GM21576 (cell line): ENCODE measurements around the gene LMTK3.

ENCODE experiments used
- ATAC-seq: cut with Tn5 transposase; IDR thresholded peaks from one replicate; pipeline ENCODE4 v1.9.1; 2021; ENCODE audit warnings: mild to moderate bottlenecking, moderate library complexity; ENCODE audit not compliant: unreplicated experiment

LMTK3 gene, protein sequence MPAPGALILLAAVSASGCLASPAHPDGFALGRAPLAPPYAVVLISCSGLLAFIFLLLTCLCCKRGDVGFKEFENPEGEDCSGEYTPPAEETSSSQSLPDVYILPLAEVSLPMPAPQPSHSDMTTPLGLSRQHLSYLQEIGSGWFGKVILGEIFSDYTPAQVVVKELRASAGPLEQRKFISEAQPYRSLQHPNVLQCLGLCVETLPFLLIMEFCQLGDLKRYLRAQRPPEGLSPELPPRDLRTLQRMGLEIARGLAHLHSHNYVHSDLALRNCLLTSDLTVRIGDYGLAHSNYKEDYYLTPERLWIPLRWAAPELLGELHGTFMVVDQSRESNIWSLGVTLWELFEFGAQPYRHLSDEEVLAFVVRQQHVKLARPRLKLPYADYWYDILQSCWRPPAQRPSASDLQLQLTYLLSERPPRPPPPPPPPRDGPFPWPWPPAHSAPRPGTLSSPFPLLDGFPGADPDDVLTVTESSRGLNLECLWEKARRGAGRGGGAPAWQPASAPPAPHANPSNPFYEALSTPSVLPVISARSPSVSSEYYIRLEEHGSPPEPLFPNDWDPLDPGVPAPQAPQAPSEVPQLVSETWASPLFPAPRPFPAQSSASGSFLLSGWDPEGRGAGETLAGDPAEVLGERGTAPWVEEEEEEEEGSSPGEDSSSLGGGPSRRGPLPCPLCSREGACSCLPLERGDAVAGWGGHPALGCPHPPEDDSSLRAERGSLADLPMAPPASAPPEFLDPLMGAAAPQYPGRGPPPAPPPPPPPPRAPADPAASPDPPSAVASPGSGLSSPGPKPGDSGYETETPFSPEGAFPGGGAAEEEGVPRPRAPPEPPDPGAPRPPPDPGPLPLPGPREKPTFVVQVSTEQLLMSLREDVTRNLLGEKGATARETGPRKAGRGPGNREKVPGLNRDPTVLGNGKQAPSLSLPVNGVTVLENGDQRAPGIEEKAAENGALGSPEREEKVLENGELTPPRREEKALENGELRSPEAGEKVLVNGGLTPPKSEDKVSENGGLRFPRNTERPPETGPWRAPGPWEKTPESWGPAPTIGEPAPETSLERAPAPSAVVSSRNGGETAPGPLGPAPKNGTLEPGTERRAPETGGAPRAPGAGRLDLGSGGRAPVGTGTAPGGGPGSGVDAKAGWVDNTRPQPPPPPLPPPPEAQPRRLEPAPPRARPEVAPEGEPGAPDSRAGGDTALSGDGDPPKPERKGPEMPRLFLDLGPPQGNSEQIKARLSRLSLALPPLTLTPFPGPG (N-terminal part only)

DNA sequence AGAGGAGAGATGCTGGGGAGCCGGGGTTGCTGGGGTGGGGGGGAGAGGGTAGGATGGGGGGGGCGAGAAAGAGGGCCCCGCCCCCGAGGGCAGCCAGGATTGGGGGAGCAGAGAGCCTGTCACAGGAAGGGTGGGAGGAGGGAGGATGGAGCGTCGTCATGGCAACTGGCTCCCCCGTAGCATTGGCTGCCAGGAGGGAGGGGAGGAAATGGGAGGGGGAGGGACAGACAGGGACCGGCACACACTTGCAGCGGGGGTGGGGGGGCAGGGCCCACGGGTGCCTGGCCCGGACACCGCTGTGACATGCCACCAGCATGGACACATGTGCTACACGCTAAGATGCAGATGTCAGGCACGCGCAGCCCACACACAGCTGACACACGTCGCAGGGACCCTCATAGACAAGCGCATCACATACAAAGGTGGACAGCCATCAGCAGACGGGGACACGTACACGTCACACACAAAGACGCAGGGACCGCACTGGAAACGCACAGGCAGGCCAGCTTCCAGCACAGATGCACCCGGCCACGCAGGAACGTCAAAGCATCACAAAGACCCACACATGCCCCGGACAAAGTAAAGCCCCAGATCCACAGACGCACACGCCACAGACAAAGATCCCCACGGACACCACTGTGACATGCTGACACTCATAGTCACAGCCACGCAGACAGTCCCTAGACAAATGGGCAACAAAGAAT lies at the start of gene LMTK3:
Gene LMTK3, minus strand, starts transcription at position 36 of the 704 bp plus-strand sequence. CDS start 259 bp downstream, outside the sequence.
- ATAC-seq, result no peak

- ATAC-seq, result no peak
Measured at GRCh38 chr19:48561412-48561811, 49.8 kb upstream of the LMTK3 start.

DNA sequence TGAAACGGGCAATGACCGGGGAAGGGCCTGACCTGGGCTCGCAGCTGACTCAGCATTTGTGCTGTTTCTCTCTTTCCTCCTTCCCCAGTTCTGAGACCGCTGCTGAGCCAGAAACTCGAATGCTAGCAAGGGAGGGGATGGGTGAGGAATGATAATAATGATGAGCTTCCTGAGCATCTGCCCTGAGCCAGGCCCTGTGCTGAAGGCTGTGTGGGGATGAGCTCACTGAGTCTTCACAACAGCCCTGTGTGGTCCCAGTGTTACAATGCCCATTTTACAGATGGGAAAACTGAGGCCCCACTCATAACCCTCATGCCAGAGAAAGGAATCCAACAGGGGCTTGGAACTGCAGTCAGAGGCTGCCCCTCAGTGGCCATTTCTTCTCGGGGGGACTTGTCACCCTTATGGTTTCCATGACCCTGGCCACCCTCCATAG lies 48.5 kb upstream of the LMTK3 start:
- ATAC-seq, result no peak

GRCh38 chr19:48558018-48558684 lies 46.5 kb upstream of the LMTK3 start:
- ATAC-seq, result no peak

DNA sequence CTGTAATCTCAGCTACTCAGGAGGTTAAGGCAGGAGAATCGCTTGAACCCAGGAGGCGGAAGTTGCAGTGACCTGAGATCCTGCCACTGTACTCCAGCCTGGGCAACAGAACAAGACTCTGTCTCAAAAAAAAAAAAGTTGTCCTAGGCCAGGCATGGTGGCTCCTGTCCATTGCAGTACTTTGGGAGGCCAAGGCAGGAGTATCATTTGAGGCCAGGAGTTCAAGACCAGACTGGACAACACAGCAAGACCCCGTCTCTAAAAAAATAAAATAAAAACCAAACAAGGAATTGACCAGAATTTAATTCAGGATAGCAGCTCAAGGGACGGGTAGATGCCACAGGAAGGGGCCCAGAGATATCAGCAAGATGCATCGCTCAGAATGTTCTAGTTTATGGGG lies 45.2 kb upstream of the LMTK3 start:
- no peak for ATAC-seq

DNA sequence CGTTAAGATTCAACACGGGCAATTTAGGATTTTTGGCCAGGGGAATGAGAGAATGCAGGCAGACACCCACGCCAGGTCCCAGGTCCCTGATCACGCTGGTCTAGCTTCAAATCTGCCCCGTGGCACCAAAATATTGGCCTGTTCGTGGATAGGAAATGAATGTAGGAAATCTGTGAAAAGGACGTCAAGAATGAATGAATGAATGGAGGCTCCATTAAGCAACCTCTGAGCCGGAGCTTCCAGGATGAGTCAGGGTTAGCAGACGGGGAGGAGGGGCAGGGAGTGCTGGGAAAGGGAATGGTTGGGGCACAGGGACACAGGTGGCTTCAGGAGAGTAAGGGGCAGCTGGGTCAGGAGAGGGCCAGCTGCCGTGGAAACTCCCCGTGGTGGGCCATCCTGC lies 44.5 kb upstream of the LMTK3 start:
- no peak for ATAC-seq

DNA sequence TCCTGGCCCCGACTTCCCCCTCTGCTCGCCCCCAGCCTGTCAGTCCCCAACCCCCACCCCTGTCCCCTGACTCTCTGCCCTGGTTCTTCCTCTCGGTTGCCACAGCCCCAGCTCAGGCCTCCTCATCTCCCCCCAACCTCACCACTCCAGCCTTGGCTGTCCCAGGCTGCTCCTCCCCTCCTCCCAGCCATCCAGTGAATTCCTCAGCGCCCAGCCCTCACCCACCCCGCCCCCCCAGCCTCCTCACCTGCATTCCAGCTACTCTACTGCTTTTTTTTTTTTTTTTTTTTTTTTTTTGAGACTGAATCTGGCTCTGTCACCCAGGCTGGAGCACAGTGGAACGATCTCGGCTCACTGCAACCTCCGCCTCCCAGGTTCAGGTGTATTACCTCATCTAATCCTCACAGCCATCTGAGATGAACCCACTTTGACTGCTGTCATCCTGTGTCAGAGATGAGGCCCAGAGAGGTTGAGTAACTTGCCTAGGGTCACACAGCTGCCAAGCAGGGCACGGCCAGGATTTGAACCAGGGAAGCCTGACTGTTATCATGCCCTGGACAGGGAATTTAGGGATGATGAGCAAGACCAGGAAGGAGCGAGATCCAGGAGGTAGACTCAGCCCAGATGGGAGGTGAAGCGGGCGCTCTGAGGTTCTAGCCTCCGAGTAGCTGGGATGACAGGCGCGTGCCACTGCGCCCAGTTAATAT lies 42.9 kb upstream of the LMTK3 start:
- ATAC-seq, result no peak

DNA sequence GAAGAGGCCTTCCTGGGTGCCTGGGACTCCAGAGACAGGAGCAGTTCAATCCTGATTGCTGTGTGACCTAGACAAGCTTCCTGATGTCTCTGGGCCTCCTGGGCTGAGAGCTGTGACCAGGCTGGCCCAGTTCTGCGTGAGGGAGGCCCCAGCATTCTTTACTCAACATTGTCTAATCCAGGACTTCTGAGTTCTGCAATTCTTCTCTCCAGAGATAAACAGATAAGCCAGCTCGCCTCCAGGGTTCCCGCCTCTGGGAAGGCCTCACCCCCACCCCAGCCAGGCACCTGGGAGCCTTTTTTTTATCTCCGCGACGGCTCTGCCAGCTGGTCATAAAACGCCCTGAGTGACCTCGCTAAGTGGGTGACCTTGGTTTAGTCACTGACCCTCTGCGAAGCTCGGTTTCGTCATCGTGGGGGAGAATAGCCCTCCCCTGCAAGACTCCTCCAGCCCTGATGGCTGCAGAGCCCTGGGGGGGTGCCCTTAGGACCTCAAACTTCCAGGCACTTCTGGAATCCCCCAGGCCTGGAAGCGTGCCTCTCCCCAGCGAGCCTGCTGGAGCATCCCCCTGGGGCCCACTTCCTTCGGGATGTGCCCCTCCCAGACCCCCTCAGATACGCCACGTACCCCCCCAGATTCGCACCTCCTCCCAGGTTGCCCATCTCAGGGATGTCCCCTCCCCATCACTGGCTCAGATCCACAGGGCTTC lies 42.2 kb upstream of the LMTK3 start:
- no peak for ATAC-seq

DNA sequence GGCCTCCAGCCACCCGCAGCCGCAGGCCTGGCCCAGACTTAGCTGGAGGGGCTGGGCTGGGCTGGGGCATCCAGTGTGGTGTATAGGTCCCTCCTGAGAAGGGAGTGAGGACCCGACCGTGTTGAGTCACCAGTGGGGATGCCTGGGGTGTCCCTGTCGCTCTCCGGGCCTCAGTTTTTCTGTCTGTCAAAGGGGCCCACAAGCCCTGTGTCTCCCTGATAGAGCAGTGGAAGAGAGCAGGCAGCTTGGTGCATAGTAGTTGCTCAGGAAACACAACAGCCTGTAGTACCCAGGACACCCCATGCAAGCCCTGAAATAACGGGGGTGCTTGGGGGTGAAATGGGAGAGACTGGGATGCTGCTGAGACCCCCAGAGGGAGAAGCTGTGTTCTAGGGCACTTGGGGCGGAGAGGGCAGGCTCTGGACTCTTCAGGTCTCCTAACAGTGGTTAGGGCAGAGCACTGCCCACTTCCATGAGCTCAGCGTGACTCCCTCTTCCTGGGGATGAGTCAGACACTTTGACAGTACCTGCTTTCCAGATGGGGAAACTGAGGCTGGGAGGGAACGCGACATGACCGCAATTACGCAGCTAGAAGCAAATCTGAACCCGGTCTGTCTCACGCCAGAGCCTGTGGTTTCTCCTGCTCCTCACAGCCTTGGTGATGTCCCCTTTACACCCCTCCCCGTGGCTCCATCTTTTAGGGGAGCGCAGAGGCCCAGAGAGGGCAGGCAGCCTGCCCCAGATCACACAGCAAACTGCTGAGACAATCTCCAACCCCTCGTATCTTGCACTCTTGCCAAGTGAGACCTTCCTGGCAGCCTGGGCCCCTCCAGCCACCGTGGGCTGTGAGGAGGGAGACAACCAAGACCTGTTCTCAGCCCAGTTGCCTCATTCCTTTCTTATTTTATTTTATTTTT lies 41.0 kb upstream of the LMTK3 start:
- ATAC-seq, result no peak

- no peak for ATAC-seq
Measured at GRCh38 chr19:48551437-48552302, 40.0 kb upstream of the LMTK3 start, which contains the start of gene SULT2B1. Gene SULT2B1 (plus strand): TSS chr19:48552172. CDS start chr19:48552253, 81 bp downstream.

GRCh38 chr19:48549380-48549779 lies 37.7 kb upstream of the LMTK3 start:
- ATAC-seq, result no peak

DNA sequence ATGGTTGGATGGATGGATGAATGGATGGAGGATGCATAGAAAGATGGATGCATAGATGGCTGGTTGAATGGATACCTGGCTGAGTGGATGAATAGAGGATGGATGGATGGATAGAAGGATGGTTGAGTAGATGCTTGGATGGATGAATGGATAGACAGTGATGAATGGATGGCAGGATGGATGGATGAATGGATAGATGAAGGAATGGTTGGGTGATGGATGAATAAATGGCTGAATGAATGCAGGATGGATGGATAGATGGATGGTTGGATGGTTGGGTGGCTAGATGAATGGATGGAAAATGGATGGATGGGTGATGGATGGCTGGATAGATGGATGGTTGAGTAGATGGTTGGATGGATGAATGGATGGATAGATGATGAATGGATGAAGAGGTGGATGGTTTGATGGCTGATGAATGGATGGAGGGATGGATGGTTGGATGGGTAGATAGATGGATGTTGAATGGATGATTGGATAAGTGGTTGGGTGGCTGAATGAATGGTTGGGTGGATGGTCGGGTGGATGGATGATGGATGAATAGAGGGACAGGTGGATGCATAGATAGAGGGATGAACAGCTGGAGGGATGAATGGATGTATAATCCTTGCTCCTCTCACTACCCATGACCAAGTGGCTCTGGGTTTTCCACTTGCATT lies 36.7 kb upstream of the LMTK3 start:
- ATAC-seq, result no peak

- no peak for ATAC-seq
Measured at GRCh38 chr19:48547722-48548121, 36.1 kb upstream of the LMTK3 start.

GRCh38 chr19:48544856-48545750 lies 33.5 kb upstream of the LMTK3 start:
- ATAC-seq, result no peak

GRCh38 chr19:48543121-48543710 lies 31.6 kb upstream of the LMTK3 start:
- ATAC-seq, result no peak
